GM12878 (cell line): Measurements from ENCODE around the gene UBC. TPM values are rescaled to one million over a fixed set of nuclear protein-coding genes. Genes with fewer than 3 reads are reported as not detected.

Experiments
- CHD4 ChIP-seq: fragments of 200-600 bp; sonication (generic); IDR thresholded peaks from 2 replicates; pipeline ENCODE4 v1.6.1; 2016; ENCODE audit warnings: mild to moderate bottlenecking
- CREB1 ChIP-seq: IDR thresholded peaks from 2 replicates; pipeline ENCODE4 v1.6.1; 2012; ENCODE audit warnings: low read depth, mild to moderate bottlenecking, inconsistent platforms
- CREM ChIP-seq: IDR thresholded peaks from 2 replicates; pipeline ENCODE4 v1.6.1; 2014; ENCODE audit warnings: antibody characterized with exemption, low read depth
- EP300 ChIP-seq, 2 experiments: fragments of 150-350 bp in 1 of 2; IDR thresholded peaks; 2 replicates each; pipeline ENCODE4 v1.6.1; 2011 to 2012; ENCODE audit warnings: low read depth in 2 of 2, low read length in 2 of 2, borderline replicate concordance in 1 of 2, improper control_type of control experiment in 1 of 2, inconsistent platforms in 1 of 2; ENCODE audit not compliant: control insufficient read depth in 1 of 2
- ESRRA ChIP-seq: IDR thresholded peaks from 2 replicates; pipeline ENCODE4 v1.6.1; 2012; ENCODE audit warnings: mild to moderate bottlenecking, low read length, improper control_type of control experiment
- IKZF2 ChIP-seq, 2 experiments: fragments of 450-650 bp; IDR thresholded peaks; 2 replicates each; pipeline ENCODE4 v1.6.1; 2017; ENCODE audit warnings: mild to moderate bottlenecking in 2 of 2, moderate library complexity in 2 of 2
- IRF4 ChIP-seq: IDR thresholded peaks from 2 replicates; pipeline ENCODE4 v1.6.1; 2011; ENCODE audit warnings: low read depth, low read length
- JUNB ChIP-seq: IDR thresholded peaks from 2 replicates; pipeline ENCODE4 v1.6.1; 2016; ENCODE audit warnings: antibody characterized with exemption, mild to moderate bottlenecking
- MTA2 ChIP-seq: fragments of 450-650 bp; IDR thresholded peaks from 2 replicates; pipeline ENCODE4 v1.6.1; 2016; ENCODE audit warnings: low read depth, mild to moderate bottlenecking, moderate library complexity
- MYB ChIP-seq: fragments of 150-350 bp; IDR thresholded peaks from 2 replicates; pipeline ENCODE4 v1.6.1; 2014; ENCODE audit warnings: mild to moderate bottlenecking, low read depth, low read length, borderline replicate concordance
- NFXL1 ChIP-seq: fragments of 450-650 bp; IDR thresholded peaks from 2 replicates; pipeline ENCODE4 v1.6.1; 2017; ENCODE audit warnings: antibody characterized with exemption, mild to moderate bottlenecking, borderline replicate concordance
- POLR2A ChIP-seq: IDR thresholded peaks from 2 replicates; pipeline ENCODE4 v1.6.1; 2011; ENCODE audit warnings: low read depth, mild to moderate bottlenecking, low read length
- RB1 ChIP-seq: fragments of 450-650 bp; formaldehyde crosslinking; IDR thresholded peaks from 2 replicates; pipeline ENCODE4 v1.6.1; 2017; ENCODE audit warnings: mild to moderate bottlenecking, borderline replicate concordance
- RFX5 ChIP-seq: IDR thresholded peaks from 2 replicates; pipeline ENCODE4 v1.6.1; 2011; ENCODE audit warnings: low read depth, low read length, improper control_type of control experiment
- SREBF2 ChIP-seq: IDR thresholded peaks from 2 replicates; pipeline ENCODE4 v1.6.1; 2012; ENCODE audit warnings: mild to moderate bottlenecking, low read length
- SUPT20H ChIP-seq: IDR thresholded peaks from 2 replicates; pipeline ENCODE4 v1.6.1; 2011; ENCODE audit warnings: low read depth, mild to moderate bottlenecking, low read length, moderate library complexity, borderline replicate concordance; ENCODE audit not compliant: control insufficient read depth
- SUZ12 ChIP-seq: fragments of 200-600 bp; sonication (generic); IDR thresholded peaks from one replicate; pipeline ENCODE4 v1.6.1; 2018; ENCODE audit warnings: antibody characterized with exemption, mild to moderate bottlenecking; ENCODE audit not compliant: unreplicated experiment
- TCF3 ChIP-seq: IDR thresholded peaks from 2 replicates; pipeline ENCODE4 v1.6.1; 2012; ENCODE audit warnings: low read depth, mild to moderate bottlenecking, low read length, borderline replicate concordance; ENCODE audit not compliant: insufficient read depth
- ZNF622 ChIP-seq: fragments of 450-650 bp; IDR thresholded peaks from 2 replicates; pipeline ENCODE4 v1.6.1; 2017; ENCODE audit warnings: mild to moderate bottlenecking, inconsistent platforms
- polyA plus RNA-seq, 11 experiments: library from polyadenylated mRNA; depleted of rRNA in 4 of 11; unstranded in 6 of 11; stranded (reverse) in 5 of 11; fragments of >200 nt; fragmentation: Nextera tagmentation in 4 of 11; fragmentation: Illumina TruSeq in 1 of 11; extraction: Ambion mirVana in 4 of 11; extraction: Trizol in 1 of 11; gene quantifications; 1 replicate in 1 of 11; 2 replicates in 10 of 11; pipeline versions ENCODE4 v1.2.1 to v1.2.3, GENCODE V29; 2011 to 2016; ENCODE audit warnings: inconsistent platforms in 2 of 11, missing spikeins in 2 of 11, low read depth in 1 of 11
- total RNA-seq, 4 experiments: library from RNA; depleted of rRNA in 3 of 4; stranded (reverse); fragments of >200 nt in 3 of 4; fragmentation: Illumina TruSeq in 1 of 4; extraction: Trizol in 1 of 4; gene quantifications; 2 replicates each; pipeline versions ENCODE4 v1.2.1 to v1.2.3, GENCODE V29; 2013 to 2021
- TF ChIP-seq, protein P1 (sequence below): IDR thresholded peaks from 2 replicates; pipeline ENCODE4 v1.6.1; 2011; ENCODE audit warnings: borderline replicate concordance, low read depth, mild to moderate bottlenecking, moderate library complexity, mixed read lengths, low read length; ENCODE audit not compliant: insufficient read depth; ENCODE audit errors: extremely low read length
- TF ChIP-seq, protein P2 (sequence below): fragments of 450-650 bp; IDR thresholded peaks from 2 replicates; pipeline ENCODE4 v1.6.1; 2017; ENCODE audit warnings: low read depth, mild to moderate bottlenecking, moderate library complexity
- TF ChIP-seq, protein P3 (sequence below): fragments of 450-650 bp; IDR thresholded peaks from 2 replicates; pipeline ENCODE4 v1.6.1; 2016; ENCODE audit warnings: mild to moderate bottlenecking
- TF ChIP-seq, protein P4 (sequence below): IDR thresholded peaks from 2 replicates; pipeline ENCODE4 v1.6.1; 2011; ENCODE audit warnings: borderline replicate concordance, low read depth, mild to moderate bottlenecking, moderate library complexity, low read length; ENCODE audit not compliant: insufficient read depth, poor library complexity, severe bottlenecking
- TF ChIP-seq, protein P5 (sequence below): fragments of 450-650 bp; IDR thresholded peaks from 2 replicates; pipeline ENCODE4 v1.6.1; 2017; ENCODE audit warnings: borderline replicate concordance

Gene UBC
- total and polyA plus RNA-seq, 10 of the 15 experiments (the other 5 are each of a cell fraction or from before 2014, with no cell fraction given) = 653 to 1,666 (median 874) TPM

DNA sequence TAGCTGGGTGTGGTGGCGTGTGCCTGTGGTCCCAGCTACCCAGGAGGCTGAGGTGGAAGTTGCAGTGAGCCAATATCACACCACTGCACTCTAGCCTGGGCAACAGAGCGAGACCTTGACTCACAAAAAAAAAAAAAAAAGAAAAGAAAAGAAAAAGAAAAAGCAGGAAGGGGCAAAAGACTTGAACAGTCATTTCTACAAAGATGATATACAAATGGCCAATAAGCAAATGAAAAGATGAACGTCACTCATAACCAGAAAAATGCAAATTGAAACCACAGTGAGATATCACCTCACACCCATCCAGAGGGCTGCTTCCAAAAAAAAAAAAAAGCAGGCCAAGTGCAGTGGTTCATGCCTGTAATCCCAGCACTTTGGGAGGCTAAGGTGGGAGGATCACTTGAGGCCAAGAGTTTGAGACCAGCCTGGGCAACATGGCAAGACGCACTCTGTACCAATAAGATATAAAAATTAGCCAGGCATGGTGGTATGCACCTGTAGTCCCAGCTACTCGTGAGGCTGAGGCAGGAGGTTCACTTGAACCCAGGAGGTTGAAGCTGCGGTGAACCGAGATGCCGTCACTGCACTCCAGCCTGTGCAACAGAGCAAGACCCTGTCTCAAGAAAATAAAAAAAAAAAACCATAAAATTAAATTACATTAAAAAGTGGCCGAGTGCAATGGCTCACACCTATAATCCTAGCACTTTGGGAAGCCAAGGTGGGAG lies 20.5 kb downstream of the UBC start (continued):
- TF ChIP-seq, protein P1, sequence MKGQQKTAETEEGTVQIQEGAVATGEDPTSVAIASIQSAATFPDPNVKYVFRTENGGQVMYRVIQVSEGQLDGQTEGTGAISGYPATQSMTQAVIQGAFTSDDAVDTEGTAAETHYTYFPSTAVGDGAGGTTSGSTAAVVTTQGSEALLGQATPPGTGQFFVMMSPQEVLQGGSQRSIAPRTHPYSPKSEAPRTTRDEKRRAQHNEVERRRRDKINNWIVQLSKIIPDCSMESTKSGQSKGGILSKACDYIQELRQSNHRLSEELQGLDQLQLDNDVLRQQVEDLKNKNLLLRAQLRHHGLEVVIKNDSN = no peak
- TF ChIP-seq, protein P2, sequence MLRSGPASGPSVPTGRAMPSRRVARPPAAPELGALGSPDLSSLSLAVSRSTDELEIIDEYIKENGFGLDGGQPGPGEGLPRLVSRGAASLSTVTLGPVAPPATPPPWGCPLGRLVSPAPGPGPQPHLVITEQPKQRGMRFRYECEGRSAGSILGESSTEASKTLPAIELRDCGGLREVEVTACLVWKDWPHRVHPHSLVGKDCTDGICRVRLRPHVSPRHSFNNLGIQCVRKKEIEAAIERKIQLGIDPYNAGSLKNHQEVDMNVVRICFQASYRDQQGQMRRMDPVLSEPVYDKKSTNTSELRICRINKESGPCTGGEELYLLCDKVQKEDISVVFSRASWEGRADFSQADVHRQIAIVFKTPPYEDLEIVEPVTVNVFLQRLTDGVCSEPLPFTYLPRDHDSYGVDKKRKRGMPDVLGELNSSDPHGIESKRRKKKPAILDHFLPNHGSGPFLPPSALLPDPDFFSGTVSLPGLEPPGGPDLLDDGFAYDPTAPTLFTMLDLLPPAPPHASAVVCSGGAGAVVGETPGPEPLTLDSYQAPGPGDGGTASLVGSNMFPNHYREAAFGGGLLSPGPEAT = peak; percentile 41; the same call in 1 of the 2 replicates
- TF ChIP-seq, protein P3, sequence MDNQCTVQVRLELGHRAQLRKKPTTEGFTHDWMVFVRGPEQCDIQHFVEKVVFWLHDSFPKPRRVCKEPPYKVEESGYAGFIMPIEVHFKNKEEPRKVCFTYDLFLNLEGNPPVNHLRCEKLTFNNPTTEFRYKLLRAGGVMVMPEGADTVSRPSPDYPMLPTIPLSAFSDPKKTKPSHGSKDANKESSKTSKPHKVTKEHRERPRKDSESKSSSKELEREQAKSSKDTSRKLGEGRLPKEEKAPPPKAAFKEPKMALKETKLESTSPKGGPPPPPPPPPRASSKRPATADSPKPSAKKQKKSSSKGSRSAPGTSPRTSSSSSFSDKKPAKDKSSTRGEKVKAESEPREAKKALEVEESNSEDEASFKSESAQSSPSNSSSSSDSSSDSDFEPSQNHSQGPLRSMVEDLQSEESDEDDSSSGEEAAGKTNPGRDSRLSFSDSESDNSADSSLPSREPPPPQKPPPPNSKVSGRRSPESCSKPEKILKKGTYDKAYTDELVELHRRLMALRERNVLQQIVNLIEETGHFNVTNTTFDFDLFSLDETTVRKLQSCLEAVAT = 0 out of 2 replicates have a peak, but pooled peaks have one; percentile 44
- TF ChIP-seq RB1 (no peak), JUNB (peak; percentile 81), CHD4 (no peak), ZNF622 (no peak), NFXL1 (no peak), ESRRA (no peak), POLR2A (no peak), MYB (no peak), TCF3 (no peak), IRF4 (no peak), SUPT20H (no peak), CREB1 (0 out of 2 replicates have a peak, but pooled peaks have one; percentile 22), SREBF2 (no peak), SUZ12 (no peak), EP300 (IDR thresholded peaks at IDR 0.05; ENCODE audit: borderline replicate concordance in 1 of 2, control insufficient read depth in 1 of 2, low read depth in 2 of 2, low read length in 2 of 2) (0 out of 4 replicates have a peak, but pooled peaks of 1 of the 2 experiments have one; percentile 9), CREM (peak; percentile 7; the same call in 1 of the 2 replicates), RFX5 (no peak), IKZF2 (IDR thresholded peaks at IDR 0.05) (peak; percentile 35 to 48; a peak in 3 of 4 replicates), MTA2 (peak; percentile 46; the same call in 1 of the 2 replicates)
- TF ChIP-seq, protein P4, sequence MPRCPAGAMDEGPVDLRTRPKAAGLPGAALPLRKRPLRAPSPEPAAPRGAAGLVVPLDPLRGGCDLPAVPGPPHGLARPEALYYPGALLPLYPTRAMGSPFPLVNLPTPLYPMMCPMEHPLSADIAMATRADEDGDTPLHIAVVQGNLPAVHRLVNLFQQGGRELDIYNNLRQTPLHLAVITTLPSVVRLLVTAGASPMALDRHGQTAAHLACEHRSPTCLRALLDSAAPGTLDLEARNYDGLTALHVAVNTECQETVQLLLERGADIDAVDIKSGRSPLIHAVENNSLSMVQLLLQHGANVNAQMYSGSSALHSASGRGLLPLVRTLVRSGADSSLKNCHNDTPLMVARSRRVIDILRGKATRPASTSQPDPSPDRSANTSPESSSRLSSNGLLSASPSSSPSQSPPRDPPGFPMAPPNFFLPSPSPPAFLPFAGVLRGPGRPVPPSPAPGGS = no peak
- TF ChIP-seq, protein P5, sequence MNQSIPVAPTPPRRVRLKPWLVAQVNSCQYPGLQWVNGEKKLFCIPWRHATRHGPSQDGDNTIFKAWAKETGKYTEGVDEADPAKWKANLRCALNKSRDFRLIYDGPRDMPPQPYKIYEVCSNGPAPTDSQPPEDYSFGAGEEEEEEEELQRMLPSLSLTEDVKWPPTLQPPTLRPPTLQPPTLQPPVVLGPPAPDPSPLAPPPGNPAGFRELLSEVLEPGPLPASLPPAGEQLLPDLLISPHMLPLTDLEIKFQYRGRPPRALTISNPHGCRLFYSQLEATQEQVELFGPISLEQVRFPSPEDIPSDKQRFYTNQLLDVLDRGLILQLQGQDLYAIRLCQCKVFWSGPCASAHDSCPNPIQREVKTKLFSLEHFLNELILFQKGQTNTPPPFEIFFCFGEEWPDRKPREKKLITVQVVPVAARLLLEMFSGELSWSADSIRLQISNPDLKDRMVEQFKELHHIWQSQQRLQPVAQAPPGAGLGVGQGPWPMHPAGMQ = no peak
